Dedifferentiated amniotic fluid mesenchymal stem cell (primary cell): ENCODE results near the gene TSACC.

Source experiments
- DNase-seq: peaks from one replicate; pipeline ENCODE4 v3.0.0-alpha.2; 2016; ENCODE audit errors: extremely low spot score

The TSACC gene

GRCh38 chr1:156376146-156376545 lies 37.8 kb downstream of the TSACC start:
- DNase-seq: no peak

- no peak for DNase-seq
Observed at GRCh38 chr1:156376958-156377919, 38.9 kb downstream of the TSACC start.

- DNase-seq: no peak
Observed at GRCh38 chr1:156378557-156378956, 40.2 kb downstream of the TSACC start.

- DNase-seq: no peak
Observed at GRCh38 chr1:156379420-156380165, 41.3 kb downstream of the TSACC start.

GRCh38 chr1:156382561-156382960 lies 44.2 kb downstream of the TSACC start:
- DNase-seq: no peak

GRCh38 chr1:156383023-156383422 lies 44.7 kb downstream of the TSACC start:
- peak; percentile 19 for DNase-seq

GRCh38 chr1:156384007-156384406 lies 45.7 kb downstream of the TSACC start:
- no peak for DNase-seq

- no peak for DNase-seq
Observed at GRCh38 chr1:156384658-156385057, 46.3 kb downstream of the TSACC start.

- DNase-seq: peak; percentile 58
Observed at GRCh38 chr1:156385534-156386031, 47.3 kb downstream of the TSACC start.

GRCh38 chr1:156386134-156386901 lies 48.0 kb downstream of the TSACC start:
- DNase-seq: no peak

GRCh38 chr1:156386949-156387869 lies 48.9 kb downstream of the TSACC start:
- no peak for DNase-seq

- no peak for DNase-seq
Observed at GRCh38 chr1:156387870-156388173, 49.5 kb downstream of the TSACC start.

- no peak for DNase-seq
Observed at GRCh38 chr1:156388174-156389137, 50.1 kb downstream of the TSACC start.

- DNase-seq: no peak
Observed at GRCh38 chr1:156389311-156389710, 51.0 kb downstream of the TSACC start.

- no peak for DNase-seq
Observed at GRCh38 chr1:156390469-156391365, 52.4 kb downstream of the TSACC start.

- no peak for DNase-seq
Observed at GRCh38 chr1:156391366-156391677, 53.0 kb downstream of the TSACC start.

- DNase-seq: no peak
Observed at GRCh38 chr1:156391701-156392100, 53.4 kb downstream of the TSACC start.

GRCh38 chr1:156392452-156392853 lies 54.1 kb downstream of the TSACC start:
- DNase-seq: no peak

- no peak for DNase-seq
Observed at GRCh38 chr1:156393095-156393494, 54.8 kb downstream of the TSACC start.
